ENCODE data around the gene COL3A1.

- TF ChIP-seq CTCF (IDR thresholded peaks at IDR 0.05; ENCODE audit: insufficient read depth, low read length) (no peak), POLR2AphosphoS5 (IDR thresholded peaks at IDR 0.05; ENCODE audit: low read depth) (no peak)
Observed at GRCh38 chr2:188993247-188993646, 19.1 kb downstream of the COL3A1 start.

Measured in HL-60 (cell line).